Fibroblast of mammary gland (primary cell): ENCODE data around the gene MS4A2.
"Not testable (repeated sequence)": the region's sequence is repeated elsewhere in the genome, so short reads cannot be mapped to it uniquely, and the experiment has no call there.

ENCODE experiments used
- DNase-seq: peaks from one replicate; pipeline ENCODE4 v3.0.0-alpha.2; 2010; ENCODE audit warnings: low read depth
- H3K4me3 ChIP-seq: 2 replicates; pipeline ENCODE4 v1.5.1; 2011; ENCODE audit warnings: low read depth, mild to moderate bottlenecking, low read length, moderate library complexity; ENCODE audit not compliant: control insufficient read depth
- CTCF ChIP-seq: conservative IDR thresholded peaks from 2 replicates; pipeline ENCODE4 v1.5.1; 2011; ENCODE audit warnings: low read depth, low read length, inconsistent platforms; ENCODE audit not compliant: control insufficient read depth, insufficient read depth

The MS4A2 gene

DNA sequence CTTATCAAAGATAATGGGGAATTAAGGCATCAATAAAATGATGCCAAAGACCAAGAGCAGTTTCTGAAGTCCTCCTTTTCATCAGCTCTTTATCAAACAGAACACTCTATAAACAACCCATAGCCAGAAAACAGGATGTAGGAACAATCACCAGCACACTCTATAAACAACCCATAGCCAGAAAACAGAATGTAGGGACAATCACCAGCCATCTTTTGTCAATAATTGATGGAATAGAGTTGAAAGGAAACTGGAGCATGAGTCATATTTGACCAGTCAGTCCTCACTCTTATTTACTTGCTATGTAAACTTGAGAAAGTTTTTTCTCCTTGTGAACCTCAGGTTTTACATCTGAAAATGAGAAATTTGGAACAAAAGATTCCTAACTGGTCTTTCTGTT lies 10.0 kb downstream of the MS4A2 start:
- no peak for TF ChIP-seq CTCF
- no peak for DNase-seq
- H3K4me3 ChIP-seq = no peak overlapping the region

DNA sequence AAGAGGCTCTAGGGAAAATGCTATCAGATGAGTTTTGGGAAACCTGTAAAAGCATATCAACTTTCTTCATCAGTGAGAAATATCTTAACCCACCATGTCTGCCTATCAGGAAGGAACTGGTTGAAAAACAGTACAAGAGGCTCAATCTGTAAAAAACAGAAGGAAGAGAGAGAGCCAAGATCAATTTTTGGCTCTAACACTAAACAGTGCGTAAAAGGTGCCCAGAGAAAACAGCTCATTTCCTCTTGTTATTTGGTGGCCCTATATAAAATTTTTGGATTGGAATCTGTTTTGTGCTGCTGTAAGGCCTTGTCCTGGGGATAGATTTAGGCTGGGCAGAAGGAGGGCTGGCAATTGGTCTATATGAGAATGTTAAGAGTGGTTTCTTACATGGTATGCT lies 12.1 kb downstream of the MS4A2 start:
- H3K4me3 ChIP-seq = no peak overlapping the region
- no peak for DNase-seq
- no peak for TF ChIP-seq CTCF

DNA sequence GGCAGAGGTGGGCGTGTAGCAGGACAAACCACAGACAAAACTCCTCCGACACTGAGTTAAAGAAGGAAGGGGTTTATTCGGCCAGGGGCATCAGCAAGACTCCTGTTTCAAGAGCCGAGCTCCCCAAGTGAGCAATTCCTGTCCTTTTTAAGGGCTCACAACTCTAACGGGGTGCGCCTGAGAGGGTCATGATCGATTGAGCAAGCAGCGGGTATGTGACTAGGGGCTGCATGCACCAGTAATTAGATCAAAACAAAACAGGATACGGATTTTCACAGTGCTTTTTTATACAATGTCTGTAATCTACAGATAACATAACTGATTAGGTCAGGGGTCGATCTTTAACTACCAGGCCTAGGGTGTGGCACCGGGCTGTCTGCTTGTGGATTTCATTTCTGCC lies 12.9 kb downstream of the MS4A2 start:
- H3K4me3 ChIP-seq, DNase-seq: not testable (repeated sequence)

- not testable (repeated sequence) for DNase-seq, H3K4me3 ChIP-seq
These were observed 16.1 kb downstream of the MS4A2 start for GRCh38 chr11:60104471-60105115.

- H3K4me3 ChIP-seq, DNase-seq: not testable (repeated sequence)
These were observed 20.2 kb downstream of the MS4A2 start for GRCh38 chr11:60108631-60109030.

- DNase-seq = no peak
- H3K4me3 ChIP-seq = no peak overlapping the region
- no peak for TF ChIP-seq CTCF
These were observed 23.3 kb downstream of the MS4A2 start for GRCh38 chr11:60111793-60112192.

- TF ChIP-seq CTCF = no peak
- no peak overlapping the region for H3K4me3 ChIP-seq
- no peak for DNase-seq
These were observed 28.7 kb downstream of the MS4A2 start for GRCh38 chr11:60116996-60117790.

GRCh38 chr11:60118338-60118737 lies 29.9 kb downstream of the MS4A2 start:
- DNase-seq = no peak
- TF ChIP-seq CTCF = no peak
- no peak overlapping the region for H3K4me3 ChIP-seq
